HG02642 (cell line): Measurements from ENCODE around the gene SENP7.
"Not testable (repeated sequence)": the region's sequence is repeated elsewhere in the genome, so short reads cannot be mapped to it uniquely, and the experiment has no call there.

Experiments used
- ATAC-seq: cut with Tn5 transposase; IDR thresholded peaks from one replicate; pipeline ENCODE4 v1.9.1; 2021; ENCODE audit warnings: mild to moderate bottlenecking; ENCODE audit not compliant: unreplicated experiment, poor library complexity

The SENP7 gene

GRCh38 chr3:101377796-101378195 lies 135.2 kb downstream of the SENP7 start:
- ATAC-seq = no peak

GRCh38 chr3:101377209-101377608 lies 135.8 kb downstream of the SENP7 start:
- no peak for ATAC-seq

- ATAC-seq = no peak
These were observed 137.4 kb downstream of the SENP7 start for GRCh38 chr3:101375586-101375985.

GRCh38 chr3:101362406-101362805 lies 150.6 kb downstream of the SENP7 start:
- no peak for ATAC-seq

- no peak for ATAC-seq
These were observed 161.2 kb downstream of the SENP7 start for GRCh38 chr3:101351829-101352228.

GRCh38 chr3:101340591-101340990 lies 172.4 kb downstream of the SENP7 start:
- no peak for ATAC-seq

GRCh38 chr3:101333883-101334282 lies 179.1 kb downstream of the SENP7 start:
- no peak for ATAC-seq

GRCh38 chr3:101329016-101329673 lies 183.9 kb downstream of the SENP7 start:
- ATAC-seq = no peak

- ATAC-seq = no peak
These were observed 187.4 kb downstream of the SENP7 start for GRCh38 chr3:101325393-101326134.

GRCh38 chr3:101320475-101320874 lies 192.5 kb downstream of the SENP7 start, which contains the start of gene IMPG2:
Gene IMPG2, minus strand, starts transcription at chr3:101320575. Its CDS starts 203 bp downstream, at chr3:101320372.
- no peak for ATAC-seq

- ATAC-seq = no peak
These were observed 193.5 kb downstream of the SENP7 start for GRCh38 chr3:101319531-101319930.

- ATAC-seq = no peak
These were observed 200.5 kb downstream of the SENP7 start for GRCh38 chr3:101312545-101312944.

- no peak for ATAC-seq
These were observed 201.3 kb downstream of the SENP7 start for GRCh38 chr3:101311676-101312075.

GRCh38 chr3:101310978-101311375 lies 202.0 kb downstream of the SENP7 start:
- no peak for ATAC-seq

- ATAC-seq = not testable (repeated sequence)
These were observed 204.8 kb downstream of the SENP7 start for GRCh38 chr3:101308147-101308772.

GRCh38 chr3:101303836-101304235 lies 209.2 kb downstream of the SENP7 start:
- no peak for ATAC-seq

- ATAC-seq = no peak
These were observed 209.8 kb downstream of the SENP7 start for GRCh38 chr3:101303089-101303731.

- no peak for ATAC-seq
These were observed 212.9 kb downstream of the SENP7 start for GRCh38 chr3:101300073-101300472.

GRCh38 chr3:101292027-101292426 lies 221.0 kb downstream of the SENP7 start:
- ATAC-seq = no peak

- no peak for ATAC-seq
These were observed 224.7 kb downstream of the SENP7 start for GRCh38 chr3:101288294-101288693.

- no peak for ATAC-seq
These were observed 228.3 kb downstream of the SENP7 start for GRCh38 chr3:101284757-101285156.
